ENCODE data around the gene CCNK.

GRCh38 chr14:99479906-99480869 is 1.0 kb upstream of the CCNK start, which contains the start of gene SETD3:
- TF ChIP-seq POLR2A (IDR thresholded peaks at IDR 0.05) (no peak), POLR2AphosphoS5 (IDR thresholded peaks at IDR 0.05) (peak; percentile 62 to 79 (median 63))
- TF ChIP-seq, protein P1, sequence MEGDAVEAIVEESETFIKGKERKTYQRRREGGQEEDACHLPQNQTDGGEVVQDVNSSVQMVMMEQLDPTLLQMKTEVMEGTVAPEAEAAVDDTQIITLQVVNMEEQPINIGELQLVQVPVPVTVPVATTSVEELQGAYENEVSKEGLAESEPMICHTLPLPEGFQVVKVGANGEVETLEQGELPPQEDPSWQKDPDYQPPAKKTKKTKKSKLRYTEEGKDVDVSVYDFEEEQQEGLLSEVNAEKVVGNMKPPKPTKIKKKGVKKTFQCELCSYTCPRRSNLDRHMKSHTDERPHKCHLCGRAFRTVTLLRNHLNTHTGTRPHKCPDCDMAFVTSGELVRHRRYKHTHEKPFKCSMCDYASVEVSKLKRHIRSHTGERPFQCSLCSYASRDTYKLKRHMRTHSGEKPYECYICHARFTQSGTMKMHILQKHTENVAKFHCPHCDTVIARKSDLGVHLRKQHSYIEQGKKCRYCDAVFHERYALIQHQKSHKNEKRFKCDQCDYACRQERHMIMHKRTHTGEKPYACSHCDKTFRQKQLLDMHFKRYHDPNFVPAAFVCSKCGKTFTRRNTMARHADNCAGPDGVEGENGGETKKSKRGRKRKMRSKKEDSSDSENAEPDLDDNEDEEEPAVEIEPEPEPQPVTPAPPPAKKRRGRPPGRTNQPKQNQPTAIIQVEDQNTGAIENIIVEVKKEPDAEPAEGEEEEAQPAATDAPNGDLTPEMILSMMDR (IDR thresholded peaks at IDR 0.05 in 8 of 11, conservative IDR thresholded peaks at IDR 0.05 in 3 of 11) = peak in 5 of 11 experiments; percentile 5 to 27 (median 14)

Data from spleen (tissue), 7 donors.